Transverse colon (tissue), 4 donors: ENCODE measurements around the gene CAPN9. TPM values are rescaled to one million over a fixed set of nuclear protein-coding genes. Genes with fewer than 3 reads are reported as not detected.

ENCODE experiments used
- DNase-seq: peaks from one replicate; pipeline ENCODE4 v3.0.0-alpha.2; 2019
- H3K27ac ChIP-seq, 4 donors: fragments of 200-600 bp; sonication (generic); 2 replicates each; pipeline ENCODE4 v1.5.1; 2016 to 2018; ENCODE audit warnings: inconsistent platforms in 4 of 4
- H3K27me3 ChIP-seq: fragments of 200-600 bp; sonication (generic); 2 replicates; pipeline ENCODE4 v1.5.1; 2017; ENCODE audit warnings: inconsistent platforms
- H3K36me3 ChIP-seq, 4 donors: fragments of 200-600 bp; sonication (generic); 2 replicates each; pipeline ENCODE4 v1.5.1; 2017 to 2019; ENCODE audit warnings: inconsistent platforms in 4 of 4
- H3K4me1 ChIP-seq, 4 donors: fragments of 200-600 bp; sonication (generic); 2 replicates each; pipeline ENCODE4 v1.5.1; 2017 to 2020; ENCODE audit warnings: inconsistent platforms in 4 of 4
- H3K4me3 ChIP-seq, 4 donors: fragments of 200-600 bp; sonication (generic); 1 replicate in 1 of 4; 2 replicates in 3 of 4; pipeline versions ENCODE4 v1.5.1 to v1.6.1; 2017 to 2019; ENCODE audit warnings: inconsistent platforms in 4 of 4
- H3K9me3 ChIP-seq, 2 donors: fragments of 200-600 bp; sonication (generic); 2 replicates each; pipeline ENCODE4 v1.5.1; 2017 to 2019; ENCODE audit warnings: inconsistent platforms in 2 of 2
- EP300 ChIP-seq: sonication (generic); formaldehyde crosslinking; IDR thresholded peaks from one replicate; pipeline ENCODE4 v1.6.1; 2017; ENCODE audit warnings: antibody characterized with exemption, low read depth
- POLR2A ChIP-seq: fragments of 450-650 bp; IDR thresholded peaks from one replicate; pipeline ENCODE4 v1.6.1; 2016; ENCODE audit warnings: antibody characterized with exemption, mild to moderate bottlenecking, moderate library complexity
- POLR2AphosphoS5 ChIP-seq, 3 donors: sonication (generic); formaldehyde crosslinking; IDR thresholded peaks; one replicate each; pipeline ENCODE4 v1.6.1; 2016; ENCODE audit warnings: antibody characterized with exemption in 3 of 3
- WGBS, 2 donors: methylation state at CpG; one replicate each; pipeline ENCODE4 v1.1.5; 2018; ENCODE audit warnings: low coverage in 1 of 2; 5-methylcytosine and 5-hydroxymethylcytosine counted together
- in situ Hi-C, 4 donors: fragments of 200-750 bp; cut with MboI; loops; one replicate each; pipeline versions ENCODE4 v1.15.0 to v1.15.1; 2017; ENCODE audit warnings: low sequenced_read_pairs in 3 of 4, low pct_ligation_motif_present in 1 of 4, low pct_unique_long_range_greater_than_20kb in 1 of 4
- intact Hi-C: fragments of 100-400 bp; cut with DNase I; formaldehyde crosslinking; loops from one replicate; pipeline ENCODE4 v1.15.1; 2023; ENCODE audit warnings: low total_unique reads
- total RNA-seq, 4 donors: library from RNA; depleted of rRNA; stranded (reverse); fragments of >200 nt; gene quantifications; one replicate each; pipeline ENCODE4 v1.1.0, GENCODE V29; 2016
- TF ChIP-seq, protein P1 (sequence below), 5 experiments: fragments of 200-600 bp in 3 of 5; fragments of 450-650 bp in 2 of 5; sonication (generic) in 3 of 5; IDR thresholded peaks; 1 replicate in 2 of 5; 2 replicates in 3 of 5; pipeline ENCODE4 v1.5.1; 2016 to 2017; ENCODE audit warnings: antibody characterized with exemption in 5 of 5, inconsistent platforms in 3 of 5, mild to moderate bottlenecking in 2 of 5, moderate library complexity in 1 of 5

The CAPN9 gene
- total RNA-seq, 4 donors from 2014 or later: 26.3 to 59.9 (median 32.7) TPM

DNA sequence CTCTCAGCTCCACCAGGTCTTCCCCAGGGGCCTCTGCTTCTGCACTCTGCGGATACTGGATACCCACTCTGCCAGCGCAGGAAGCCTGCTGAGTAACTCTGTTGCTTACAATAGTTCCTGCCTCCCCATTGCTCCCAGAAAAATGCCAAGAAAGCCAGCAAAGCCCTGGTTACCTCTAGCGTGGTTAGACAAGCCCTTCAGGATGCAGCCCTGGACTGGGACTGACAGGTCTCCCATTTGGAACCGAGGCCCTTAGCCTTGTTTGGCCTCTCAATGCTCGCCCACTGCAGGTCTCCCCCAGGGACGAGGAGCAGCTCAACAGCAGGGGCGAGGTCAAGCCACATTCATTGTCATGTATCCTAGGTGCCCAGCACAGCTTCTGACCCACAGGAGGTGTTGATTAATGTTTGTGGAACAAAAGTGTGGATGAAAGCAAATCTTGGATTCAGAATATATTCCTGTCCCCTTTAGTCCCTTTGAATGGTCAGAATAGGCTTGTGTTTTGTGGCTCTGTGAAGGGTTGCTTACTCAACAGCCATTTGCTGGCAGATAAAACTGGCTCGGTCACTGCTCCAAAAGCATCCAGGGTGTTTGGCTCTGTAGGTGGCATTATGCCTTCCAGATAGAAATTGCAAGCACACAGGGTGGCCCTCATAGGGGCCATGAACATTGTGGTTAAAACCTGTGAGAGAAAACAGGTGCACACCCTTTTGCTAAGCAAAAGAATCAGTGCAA is 62.2 kb downstream of the CAPN9 start:
- in situ Hi-C loops: loop anchor here in 2 of 4 donors (25.0 kb wide), 1 partner anchor 103 kb away; no protein-coding TSS in a partner anchor
- DNase-seq: no peak
- intact Hi-C loops: no loop called here
- H3K27me3 ChIP-seq: no peaks in the 10 kb centered on the region
- H3K4me1 ChIP-seq: no peaks in the 10 kb centered on the region
- TF ChIP-seq, protein P1, sequence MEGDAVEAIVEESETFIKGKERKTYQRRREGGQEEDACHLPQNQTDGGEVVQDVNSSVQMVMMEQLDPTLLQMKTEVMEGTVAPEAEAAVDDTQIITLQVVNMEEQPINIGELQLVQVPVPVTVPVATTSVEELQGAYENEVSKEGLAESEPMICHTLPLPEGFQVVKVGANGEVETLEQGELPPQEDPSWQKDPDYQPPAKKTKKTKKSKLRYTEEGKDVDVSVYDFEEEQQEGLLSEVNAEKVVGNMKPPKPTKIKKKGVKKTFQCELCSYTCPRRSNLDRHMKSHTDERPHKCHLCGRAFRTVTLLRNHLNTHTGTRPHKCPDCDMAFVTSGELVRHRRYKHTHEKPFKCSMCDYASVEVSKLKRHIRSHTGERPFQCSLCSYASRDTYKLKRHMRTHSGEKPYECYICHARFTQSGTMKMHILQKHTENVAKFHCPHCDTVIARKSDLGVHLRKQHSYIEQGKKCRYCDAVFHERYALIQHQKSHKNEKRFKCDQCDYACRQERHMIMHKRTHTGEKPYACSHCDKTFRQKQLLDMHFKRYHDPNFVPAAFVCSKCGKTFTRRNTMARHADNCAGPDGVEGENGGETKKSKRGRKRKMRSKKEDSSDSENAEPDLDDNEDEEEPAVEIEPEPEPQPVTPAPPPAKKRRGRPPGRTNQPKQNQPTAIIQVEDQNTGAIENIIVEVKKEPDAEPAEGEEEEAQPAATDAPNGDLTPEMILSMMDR (IDR thresholded peaks at IDR 0.05): no peak
- TF ChIP-seq POLR2AphosphoS5 (IDR thresholded peaks at IDR 0.05): no peak
- 82% methylated on average over 8 of the region's 8 CpGs; no CpG with 5 or more reads in 1 of the 2 donors for WGBS, 2 donors
- H3K36me3 ChIP-seq: no peaks in the 10 kb centered on the region
- peaks cover 11 to 16% of the 10 kb centered on the region in 2 donors for H3K9me3 ChIP-seq
- no peak overlapping the region for H3K27ac ChIP-seq
- no peak overlapping the region for H3K4me3 ChIP-seq

DNA sequence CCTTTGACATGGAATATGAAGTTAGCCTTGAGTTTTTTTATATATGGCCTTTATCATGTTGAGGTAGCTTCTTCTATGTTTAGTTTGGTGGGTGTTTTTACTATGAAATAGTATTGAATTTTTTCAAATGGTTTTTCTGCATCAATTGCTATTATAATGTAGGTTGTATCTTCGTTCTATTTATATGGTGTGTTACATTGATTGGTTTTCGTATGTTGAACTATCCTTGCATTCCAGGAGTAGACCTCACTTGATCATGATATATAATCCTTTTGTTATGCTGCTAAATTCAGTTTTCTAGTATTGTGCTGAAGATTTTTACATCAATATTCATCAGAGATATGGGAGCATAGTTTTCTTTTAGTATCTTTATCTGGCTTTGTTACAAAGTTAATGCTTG is 65.4 kb downstream of the CAPN9 start:
- intact Hi-C loops (no loop called here), in situ Hi-C loops (loop anchor here in 2 of 4 donors (25.0 kb wide), 1 partner anchor 100 kb away; no protein-coding TSS in a partner anchor)
- no peaks in the 10 kb centered on the region for H3K36me3 ChIP-seq
- H3K9me3 ChIP-seq: peaks cover 11 to 16% of the 10 kb centered on the region in 2 donors
- H3K27ac ChIP-seq: no peak overlapping the region
- WGBS, 2 donors: 91 to 100% methylated on average over 2 of the region's 2 CpGs
- no peaks in the 10 kb centered on the region for H3K27me3 ChIP-seq
- H3K4me3 ChIP-seq: no peak overlapping the region
- TF ChIP-seq, protein P1 (IDR thresholded peaks at IDR 0.05): no peak
- no peak for TF ChIP-seq POLR2A
- no peak for TF ChIP-seq EP300
- no peak for TF ChIP-seq POLR2AphosphoS5 (IDR thresholded peaks at IDR 0.05)
- DNase-seq: no peak
- H3K4me1 ChIP-seq: no peaks in the 10 kb centered on the region

DNA sequence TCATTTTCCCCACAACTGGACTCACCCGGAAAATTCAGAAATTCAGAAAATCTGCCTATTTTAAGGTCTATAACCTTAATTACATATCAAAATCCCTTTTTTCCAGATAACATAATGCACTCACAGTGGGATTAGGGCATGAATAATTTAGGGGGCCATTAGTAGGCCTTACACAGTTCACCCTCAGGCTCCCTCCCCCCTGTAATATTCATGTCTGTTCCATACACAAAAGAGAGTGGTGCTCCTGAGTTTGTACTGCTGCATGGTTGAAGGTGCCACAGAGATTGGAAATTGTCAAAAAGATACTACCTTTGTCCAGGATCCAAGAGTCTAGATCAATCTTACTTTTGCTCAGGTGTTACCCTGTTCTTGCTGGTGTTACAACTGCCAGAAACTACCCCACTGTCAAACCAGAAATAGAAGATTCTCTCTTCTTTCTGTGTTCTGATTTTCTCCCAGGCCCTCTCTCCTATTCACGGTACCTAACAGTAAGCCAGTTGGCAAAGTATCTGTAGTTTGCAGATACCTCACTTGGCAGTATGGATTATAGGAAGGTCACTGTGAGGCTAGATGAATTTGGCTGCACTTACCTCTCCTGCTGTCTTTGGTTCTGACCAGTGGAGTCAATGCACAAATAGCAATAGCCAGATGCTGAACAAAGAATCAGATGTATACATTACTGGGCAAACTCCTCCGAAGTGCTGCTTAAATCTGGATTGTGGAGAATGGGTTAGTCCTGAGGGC is 67.9 kb downstream of the CAPN9 start:
- DNase-seq: no peak
- H3K9me3 ChIP-seq: peaks cover 11 to 16% of the 10 kb centered on the region in 2 donors
- 58 to 60% methylated on average over 3 of the region's 3 CpGs for WGBS, 2 donors
- intact Hi-C loops: no loop called here
- no peaks in the 10 kb centered on the region for H3K27me3 ChIP-seq
- H3K36me3 ChIP-seq: no peaks in the 10 kb centered on the region
- in situ Hi-C loops: loop anchor here in 2 of 4 donors (25.0 kb wide), 1 partner anchor 97 kb away; no protein-coding TSS in a partner anchor
- no peak overlapping the region for H3K27ac ChIP-seq
- H3K4me3 ChIP-seq: no peak overlapping the region
- no peaks in the 10 kb centered on the region for H3K4me1 ChIP-seq
- TF ChIP-seq EP300 (no peak), POLR2AphosphoS5 (IDR thresholded peaks at IDR 0.05) (no peak), POLR2A (no peak)
- TF ChIP-seq, protein P1 (IDR thresholded peaks at IDR 0.05): no peak

DNA sequence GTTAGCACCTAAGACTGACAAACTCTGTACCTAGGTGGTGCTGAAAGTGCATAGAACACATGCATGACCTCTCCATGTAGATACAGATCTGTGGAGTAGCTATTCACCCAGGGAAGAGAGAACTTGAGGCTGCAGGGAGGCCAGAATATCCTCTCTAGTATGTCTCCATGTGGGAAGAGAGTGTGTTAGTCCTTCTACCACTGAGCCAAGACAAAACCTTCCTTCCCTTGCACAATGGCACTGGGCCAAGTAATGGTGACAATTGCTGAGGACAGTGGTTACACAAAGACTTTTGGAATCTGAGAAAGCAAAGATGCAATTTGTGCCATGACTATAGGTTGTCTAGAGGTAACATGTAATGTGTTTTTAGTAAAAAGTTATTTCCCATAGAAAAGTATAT is 68.8 kb downstream of the CAPN9 start:
- H3K27me3 ChIP-seq: no peaks in the 10 kb centered on the region
- TF ChIP-seq POLR2A (no peak), POLR2AphosphoS5 (IDR thresholded peaks at IDR 0.05) (no peak), EP300 (no peak)
- TF ChIP-seq, protein P1 (IDR thresholded peaks at IDR 0.05): no peak
- no peaks in the 10 kb centered on the region for H3K4me1 ChIP-seq
- in situ Hi-C loops: loop anchor here in 2 of 4 donors (25.0 kb wide), 1 partner anchor 96 kb away; no protein-coding TSS in a partner anchor
- peaks cover 11 to 16% of the 10 kb centered on the region in 2 donors for H3K9me3 ChIP-seq
- intact Hi-C loops: no loop called here
- no peak for DNase-seq
- no peak overlapping the region for H3K4me3 ChIP-seq
- H3K27ac ChIP-seq: no peak overlapping the region
- H3K36me3 ChIP-seq: no peaks in the 10 kb centered on the region
